Fibroblast of upper back skin (primary cell): ENCODE measurements around the gene WDR83.

Experiments used
- DNase-seq: peaks from one replicate; pipeline ENCODE4 v3.0.0-alpha.2; 2013

WDR83 gene

DNA sequence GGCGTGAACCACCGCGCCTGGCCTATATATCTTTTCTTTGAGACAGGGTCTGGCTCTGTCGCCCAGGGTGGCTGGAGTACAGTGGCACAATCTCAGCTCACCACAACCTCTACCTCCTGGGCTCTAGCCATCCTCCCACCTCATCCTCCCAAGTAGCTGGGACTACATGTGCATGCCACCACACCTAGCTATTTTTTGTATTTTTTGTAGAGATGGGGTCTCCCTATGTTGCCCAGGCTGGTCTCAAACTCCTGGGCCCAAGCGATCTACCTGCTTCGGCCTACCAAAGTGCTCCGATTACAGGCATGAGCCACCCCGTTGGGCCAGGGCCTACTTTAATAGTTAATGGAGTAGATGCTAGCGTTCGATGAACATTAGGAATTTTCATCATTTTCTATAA is 53.7 kb downstream of the WDR83 start:
- DNase-seq: no peak

DNA sequence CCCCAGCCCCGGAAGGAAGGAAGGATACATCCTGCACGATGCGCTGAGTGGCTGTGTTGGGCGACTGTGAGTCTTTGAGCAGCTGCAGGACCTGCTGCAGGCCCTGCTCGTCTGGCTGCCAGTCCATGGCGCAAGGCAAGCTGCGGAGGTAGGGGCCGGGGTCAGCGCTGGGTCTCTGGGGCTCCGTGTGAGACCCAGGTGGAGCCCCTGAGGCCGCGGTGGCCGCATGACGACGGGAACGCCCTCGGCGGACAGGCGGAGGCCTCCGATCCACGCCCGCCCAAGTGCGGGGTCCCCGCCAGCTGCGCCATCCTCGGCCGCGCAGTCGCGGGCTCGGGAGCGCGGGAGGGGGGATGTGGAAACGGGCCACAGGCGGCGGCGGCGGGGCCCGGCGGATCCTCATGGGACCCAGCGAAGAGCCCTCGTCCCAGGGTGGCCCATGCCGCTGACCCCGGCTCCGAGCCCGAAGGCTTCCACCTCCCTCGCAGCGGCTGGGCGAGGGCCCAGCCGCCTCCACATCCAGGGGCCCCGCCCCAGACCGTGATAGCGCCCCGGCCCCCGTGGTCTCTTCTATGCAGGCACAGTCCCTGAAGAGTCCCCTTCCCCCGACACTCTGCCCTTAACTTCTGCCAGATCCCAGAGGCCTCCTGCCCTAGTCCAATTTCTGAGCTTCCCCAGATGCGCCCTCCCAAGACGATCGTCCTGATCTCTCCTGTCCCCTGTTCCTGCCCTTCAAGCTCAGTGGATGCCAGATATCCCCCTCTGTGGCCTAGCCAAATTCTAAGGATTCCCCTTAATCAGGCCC is 54.4 kb downstream of the WDR83 start:
- no peak for DNase-seq

DNA sequence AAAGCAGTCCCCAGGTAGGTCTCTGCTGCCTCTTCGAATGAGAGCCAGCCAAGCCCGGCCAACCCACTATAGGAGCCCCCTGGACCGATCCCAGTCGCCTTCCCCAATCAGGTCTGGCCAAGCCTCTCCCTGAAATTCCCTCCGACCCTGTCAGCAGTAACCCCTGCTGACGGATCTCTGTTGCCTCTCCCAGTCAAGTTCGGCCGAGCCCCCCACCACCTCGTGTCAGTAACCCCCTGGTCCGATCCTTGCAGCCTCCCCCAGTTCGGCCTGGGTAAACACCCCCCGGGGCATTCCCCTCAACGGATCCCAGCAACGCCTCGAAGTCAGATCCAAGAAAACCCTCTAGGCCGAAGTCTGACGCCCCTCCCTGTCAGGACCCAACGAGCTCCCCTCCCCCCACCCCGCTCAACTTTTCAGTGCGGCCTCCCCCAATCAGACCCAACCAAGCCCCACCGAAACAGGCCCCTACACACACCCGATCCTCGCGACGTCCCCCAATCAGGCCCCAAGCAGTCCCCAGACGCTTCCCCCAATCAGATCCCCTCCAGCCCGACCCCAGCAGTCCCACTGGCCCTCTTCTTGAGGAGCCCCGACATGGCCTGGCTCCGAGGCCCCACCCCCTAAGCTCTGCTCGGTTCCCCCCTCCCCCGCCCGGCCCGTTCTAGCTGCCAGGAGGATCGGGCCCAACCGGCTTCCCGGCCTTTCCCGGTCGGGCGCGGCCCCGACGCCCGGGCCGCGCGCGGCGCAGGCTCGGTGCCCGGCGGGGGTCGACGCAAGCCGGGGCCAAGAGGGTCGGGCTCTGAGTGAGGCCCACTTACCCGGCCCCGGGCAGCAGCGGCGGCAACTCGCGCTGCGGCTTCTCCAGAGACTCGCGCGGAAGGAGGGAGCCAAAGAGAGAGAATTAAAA is 55.3 kb downstream of the WDR83 start:
- peak; percentile 75 for DNase-seq

- DNase-seq: peak; percentile 99
Observed at GRCh38 chr19:12722566-12723380, 56.2 kb downstream of the WDR83 start.

- no peak for DNase-seq
Observed at GRCh38 chr19:12723381-12723640, 56.7 kb downstream of the WDR83 start.

DNA sequence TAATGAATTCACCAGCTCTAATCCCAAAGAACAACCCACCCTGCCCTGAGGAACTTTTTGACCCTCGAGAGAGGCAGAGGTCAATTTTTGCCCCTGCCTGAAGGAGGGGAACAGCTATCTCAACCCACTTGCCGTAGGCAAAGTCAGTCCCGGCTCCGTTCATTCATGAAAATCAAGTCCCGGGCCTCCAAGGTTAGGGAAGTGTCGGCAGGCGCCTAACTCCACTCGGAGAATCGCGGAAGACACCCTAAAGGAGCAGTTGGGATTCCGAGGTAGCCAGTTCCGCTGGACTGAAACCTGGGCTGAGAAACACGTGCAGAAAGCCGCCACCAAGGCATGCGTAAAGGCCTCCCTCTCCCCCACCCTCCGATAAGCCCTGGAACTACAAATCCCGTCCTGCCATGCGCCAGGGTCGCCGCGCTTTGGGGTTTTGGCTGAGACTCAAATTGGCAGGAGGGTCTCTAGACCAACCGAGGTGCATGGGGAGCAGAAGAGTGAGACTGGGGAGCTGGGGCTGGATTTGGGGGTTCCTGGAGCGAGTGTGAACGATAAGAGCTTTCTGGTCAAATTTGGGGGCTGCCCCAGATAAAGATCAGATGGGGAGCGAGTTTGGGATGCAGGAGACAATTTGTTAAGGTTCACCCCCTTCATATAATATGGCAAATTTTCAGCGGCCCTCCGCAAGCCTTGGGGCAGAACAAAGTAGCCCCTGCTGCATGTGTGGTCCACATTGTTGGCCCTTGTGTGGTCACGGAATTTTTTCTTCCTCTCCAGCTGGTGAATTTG is 57.2 kb downstream of the WDR83 start, which contains the start of gene TNPO2:
TNPO2 (minus strand) TSS at position 292 of the 786 bp plus-strand sequence. CDS start 2,955 bp downstream, outside the sequence.
- DNase-seq: peak; percentile 64
